ACC112 (cell line): ENCODE measurements around the gene PPP1R2C.

Source experiments
- H2AFZ ChIP-seq: fragments of 200-600 bp; sonication (generic); one replicate; pipeline ENCODE4 v1.6.0; 2017; ENCODE audit warnings: antibody characterized with exemption, low read length; ENCODE audit not compliant: unreplicated experiment
- H3K27ac ChIP-seq: fragments of 200-600 bp; sonication (generic); 2 replicates; pipeline ENCODE4 v1.5.1; 2014; ENCODE audit warnings: low read depth, mild to moderate bottlenecking, antibody characterized with exemption, low read length, moderate library complexity
- H3K27me3 ChIP-seq: fragments of 200-600 bp; sonication (generic); 2 replicates; pipeline ENCODE4 v1.6.1; 2014; ENCODE audit warnings: mild to moderate bottlenecking, antibody characterized with exemption, low read length, moderate library complexity, mixed read lengths; ENCODE audit not compliant: insufficient read depth
- H3K36me3 ChIP-seq: fragments of 200-600 bp; sonication (generic); 2 replicates; pipeline ENCODE4 v1.6.1; 2016; ENCODE audit warnings: mild to moderate bottlenecking, antibody characterized with exemption, low read length, moderate library complexity, mixed read lengths; ENCODE audit not compliant: insufficient read depth
- H3K4me1 ChIP-seq: fragments of 200-600 bp; sonication (generic); one replicate; pipeline ENCODE4 v1.6.1; 2016; ENCODE audit warnings: low read length, mixed read lengths; ENCODE audit not compliant: insufficient read depth, unreplicated experiment, control insufficient read depth
- H3K4me3 ChIP-seq: fragments of 200-600 bp; sonication (generic); 2 replicates; pipeline ENCODE4 v1.5.1; 2014; ENCODE audit warnings: mild to moderate bottlenecking, low read depth, low read length
- H3K79me2 ChIP-seq: fragments of 200-600 bp; sonication (generic); one replicate; pipeline ENCODE4 v1.6.0; 2016; ENCODE audit warnings: low read length; ENCODE audit not compliant: control insufficient read depth, unreplicated experiment, insufficient read depth

PPP1R2C gene

GRCh38 chrX:42778096-42778495 is at the start of gene PPP1R2C:
Gene PPP1R2C, minus strand, starts transcription at chrX:42778163. Its CDS starts 84 bp downstream, at chrX:42778079.
- no peak within 1 kb of the TSS for H3K4me3 ChIP-seq
- no peaks in the 10 kb centered on the region for H3K4me1 ChIP-seq
- no peaks in the 10 kb centered on the region for H3K27me3 ChIP-seq
- no peaks in the 10 kb centered on the region for H3K36me3 ChIP-seq
- H2AFZ ChIP-seq = no peak within 1 kb of the TSS
- H3K79me2 ChIP-seq = no peaks in the 10 kb centered on the region
- H3K27ac ChIP-seq = no peak within 1 kb of the TSS

GRCh38 chrX:42825201-42825600 is 47.2 kb upstream of the PPP1R2C start:
- Histone ChIP-seq H3K4me3 (no peak overlapping the region), H3K27me3 (no peaks in the 10 kb centered on the region), H3K27ac (no peak overlapping the region), H3K4me1 (no peaks in the 10 kb centered on the region), H3K79me2 (no peaks in the 10 kb centered on the region), H3K36me3 (no peaks in the 10 kb centered on the region), H2AFZ (no peak overlapping the region)

GRCh38 chrX:42824541-42824940 is 46.6 kb upstream of the PPP1R2C start:
- Histone ChIP-seq H3K27me3 (no peaks in the 10 kb centered on the region), H3K36me3 (no peaks in the 10 kb centered on the region), H3K79me2 (no peaks in the 10 kb centered on the region)

GRCh38 chrX:42823443-42823842 is 45.5 kb upstream of the PPP1R2C start:
- no peak overlapping the region for H3K27ac ChIP-seq
- no peaks in the 10 kb centered on the region for H3K27me3 ChIP-seq
- H3K36me3 ChIP-seq = no peaks in the 10 kb centered on the region
- no peaks in the 10 kb centered on the region for H3K4me1 ChIP-seq
- no peak overlapping the region for H3K4me3 ChIP-seq
- H2AFZ ChIP-seq = no peak overlapping the region
- no peaks in the 10 kb centered on the region for H3K79me2 ChIP-seq

More at GRCh38 chrX:42824541-42824940, 46.6 kb upstream of the PPP1R2C start:
- no peaks in the 10 kb centered on the region for H3K4me1 ChIP-seq
- no peak overlapping the region for H3K4me3 ChIP-seq
- H2AFZ ChIP-seq = no peak overlapping the region
- H3K27ac ChIP-seq = no peak overlapping the region

- no peak overlapping the region for H3K27ac ChIP-seq
- no peaks in the 10 kb centered on the region for H3K36me3 ChIP-seq
- no peak overlapping the region for H3K4me3 ChIP-seq
- H3K4me1 ChIP-seq = no peaks in the 10 kb centered on the region
- no peak overlapping the region for H2AFZ ChIP-seq
- H3K27me3 ChIP-seq = no peaks in the 10 kb centered on the region
- no peaks in the 10 kb centered on the region for H3K79me2 ChIP-seq
These were observed 44.0 kb upstream of the PPP1R2C start for GRCh38 chrX:42821803-42822443.

- H2AFZ ChIP-seq = no peak overlapping the region
- H3K36me3 ChIP-seq = no peaks in the 10 kb centered on the region
- H3K79me2 ChIP-seq = no peaks in the 10 kb centered on the region
- no peak overlapping the region for H3K27ac ChIP-seq
- H3K4me3 ChIP-seq = no peak overlapping the region
- no peaks in the 10 kb centered on the region for H3K4me1 ChIP-seq
- no peaks in the 10 kb centered on the region for H3K27me3 ChIP-seq
These were observed 40.4 kb upstream of the PPP1R2C start for GRCh38 chrX:42818151-42818921.

GRCh38 chrX:42809569-42809968 is 31.6 kb upstream of the PPP1R2C start:
- Histone ChIP-seq H3K27me3 (no peaks in the 10 kb centered on the region), H2AFZ (no peak overlapping the region), H3K27ac (no peak overlapping the region), H3K4me1 (no peaks in the 10 kb centered on the region), H3K4me3 (no peak overlapping the region), H3K36me3 (no peaks in the 10 kb centered on the region), H3K79me2 (no peaks in the 10 kb centered on the region)

GRCh38 chrX:42807393-42807792 is 29.4 kb upstream of the PPP1R2C start:
- Histone ChIP-seq H3K36me3 (no peaks in the 10 kb centered on the region), H3K27me3 (no peaks in the 10 kb centered on the region), H3K4me1 (no peaks in the 10 kb centered on the region), H2AFZ (no peak overlapping the region), H3K79me2 (no peaks in the 10 kb centered on the region), H3K27ac (no peak overlapping the region), H3K4me3 (no peak overlapping the region)

- Histone ChIP-seq H3K4me3 (no peak overlapping the region), H3K36me3 (no peaks in the 10 kb centered on the region), H3K4me1 (no peaks in the 10 kb centered on the region), H3K79me2 (no peaks in the 10 kb centered on the region), H3K27ac (no peak overlapping the region), H2AFZ (no peak overlapping the region), H3K27me3 (no peaks in the 10 kb centered on the region)
These were observed 26.6 kb upstream of the PPP1R2C start for GRCh38 chrX:42804524-42804923.

- no peaks in the 10 kb centered on the region for H3K79me2 ChIP-seq
- no peaks in the 10 kb centered on the region for H3K4me1 ChIP-seq
- H3K27ac ChIP-seq = no peak overlapping the region
- H3K4me3 ChIP-seq = no peak overlapping the region
- no peaks in the 10 kb centered on the region for H3K27me3 ChIP-seq
- H2AFZ ChIP-seq = no peak overlapping the region
- H3K36me3 ChIP-seq = no peaks in the 10 kb centered on the region
These were observed 25.4 kb upstream of the PPP1R2C start for GRCh38 chrX:42803320-42803719.
